ENCODE results near the gene CKB.
"Not testable (repeated sequence)": the region's sequence is repeated elsewhere in the genome, so short reads cannot be mapped to it uniquely, and the experiment has no call there.

The CKB gene

DNA sequence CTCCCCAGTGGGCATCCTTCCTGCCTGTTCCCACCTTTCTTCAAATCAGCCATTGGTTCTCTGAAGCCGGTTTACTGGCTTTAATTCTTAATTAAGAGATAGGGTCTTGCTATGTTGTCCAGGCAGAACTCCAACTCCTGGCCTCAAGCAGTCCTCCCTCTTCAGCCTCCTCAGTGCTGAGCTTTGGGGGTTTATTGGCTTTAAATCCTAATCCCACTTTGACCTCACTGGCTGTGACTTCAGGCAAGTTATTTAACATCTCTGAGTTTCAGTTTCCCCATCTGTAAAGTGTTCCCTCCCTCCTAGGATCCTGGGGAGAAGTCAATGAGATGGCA is 4.3 kb upstream of the CKB start:
- DNase-seq (ENCODE audit: low read depth, low spot score): no peak
- peaks cover 9% of the 10 kb centered on the region; the same call in 1 of the 2 replicates for H3K36me3 ChIP-seq (ENCODE audit: insufficient read depth, low read length)
- no peaks in the 10 kb centered on the region for H3K9me3 ChIP-seq (ENCODE audit: low read depth, low read length)
- TF ChIP-seq EZH2 (IDR thresholded peaks at IDR 0.05): no peak
- TF ChIP-seq POLR2AphosphoS5 (IDR thresholded peaks at IDR 0.05; ENCODE audit: borderline replicate concordance, low read depth, low read length): no peak
- no peak for TF ChIP-seq FOXP2 (optimal IDR thresholded peaks at IDR 0.05; ENCODE audit: control extremely low read depth, extremely low read length, insufficient read depth)
- H3K4me3 ChIP-seq: no peak overlapping the region
- no peak overlapping the region for H3K9ac ChIP-seq (ENCODE audit: insufficient read length)
- no peak overlapping the region for H3K27ac ChIP-seq

GRCh38 chr14:103526247-103526913 is 3.8 kb upstream of the CKB start:
- Histone ChIP-seq H3K27ac (no peak overlapping the region), H3K9me3 (ENCODE audit: low read depth, low read length) (no peaks in the 10 kb centered on the region), H3K36me3 (ENCODE audit: insufficient read depth, low read length) (peaks cover 9% of the 10 kb centered on the region; the same call in 1 of the 2 replicates), H3K4me3 (no peak overlapping the region), H3K9ac (ENCODE audit: insufficient read length) (no peak overlapping the region)
- TF ChIP-seq EZH2 (IDR thresholded peaks at IDR 0.05) (no peak), POLR2AphosphoS5 (IDR thresholded peaks at IDR 0.05; ENCODE audit: borderline replicate concordance, low read depth, low read length) (no peak), FOXP2 (optimal IDR thresholded peaks at IDR 0.05; ENCODE audit: control extremely low read depth, extremely low read length, insufficient read depth) (no peak)
- no peak for DNase-seq (ENCODE audit: low read depth, low spot score)

DNA sequence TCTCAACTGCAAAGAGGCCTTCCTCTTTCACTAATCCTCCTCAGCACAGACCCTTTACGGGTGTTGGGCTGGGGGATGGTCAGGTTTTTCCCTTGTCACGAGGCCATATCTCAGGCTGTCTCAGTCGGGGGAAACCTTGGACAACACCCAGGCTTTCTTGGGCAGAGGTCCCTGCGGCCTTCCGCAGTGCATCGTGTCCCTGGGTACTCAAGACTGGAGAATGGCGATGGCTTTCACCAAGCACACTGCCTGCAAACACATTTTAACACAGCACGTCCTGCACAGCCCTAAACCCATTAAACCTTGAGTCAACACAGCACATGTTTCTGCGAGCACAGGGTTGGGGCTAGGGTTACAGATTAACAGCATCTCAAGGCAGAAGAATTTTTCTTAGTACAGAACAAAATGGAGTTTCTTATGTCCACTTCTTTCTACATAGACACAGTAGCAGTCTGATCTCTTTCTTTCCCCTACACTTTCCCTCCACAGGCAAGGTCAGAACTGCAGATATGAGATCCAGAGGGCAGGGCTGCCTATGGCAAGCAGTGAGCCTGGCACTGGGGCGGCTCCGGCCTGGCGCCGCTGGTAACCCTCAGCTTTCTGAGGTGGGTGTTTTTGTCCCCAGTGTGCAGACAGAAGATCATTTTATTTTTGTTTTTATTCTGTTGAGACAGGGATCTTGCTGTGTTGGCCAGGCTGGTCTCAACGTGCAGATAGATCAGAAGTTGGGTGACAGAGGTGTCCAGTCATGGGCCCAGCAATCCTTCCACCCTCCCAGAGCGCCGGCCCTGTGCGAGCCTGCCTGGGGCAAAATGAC is 3.0 kb upstream of the CKB start:
- not testable (repeated sequence) for H3K9me3 ChIP-seq (ENCODE audit: low read depth, low read length); H3K9ac ChIP-seq (ENCODE audit: insufficient read length); H3K4me3 ChIP-seq; H3K36me3 ChIP-seq (ENCODE audit: insufficient read depth, low read length); H3K27ac ChIP-seq; DNase-seq (ENCODE audit: low read depth, low spot score)

GRCh38 chr14:103524002-103524935 is 1.6 kb upstream of the CKB start:
- no peak for DNase-seq (ENCODE audit: low read depth, low spot score)
- Histone ChIP-seq H3K27ac (no peak overlapping the region), H3K9ac (ENCODE audit: insufficient read length) (no peak overlapping the region), H3K36me3 (ENCODE audit: insufficient read depth, low read length) (peaks cover 14% of the 10 kb centered on the region), H3K9me3 (ENCODE audit: low read depth, low read length) (no peaks in the 10 kb centered on the region), H3K4me3 (no peak overlapping the region)
- TF ChIP-seq FOXP2 (optimal IDR thresholded peaks at IDR 0.05; ENCODE audit: control extremely low read depth, extremely low read length, insufficient read depth): no peak
- TF ChIP-seq POLR2AphosphoS5 (IDR thresholded peaks at IDR 0.05; ENCODE audit: borderline replicate concordance, low read depth, low read length): 0 out of 2 replicates have a peak, but pooled peaks have one; percentile 2
- no peak for TF ChIP-seq EZH2 (IDR thresholded peaks at IDR 0.05)

- H3K9ac ChIP-seq (ENCODE audit: insufficient read length): no peak overlapping the region
- no peak overlapping the region for H3K4me3 ChIP-seq
- peaks cover 20% of the 10 kb centered on the region for H3K36me3 ChIP-seq (ENCODE audit: insufficient read depth, low read length)
These were observed 935 bp upstream of the CKB start for GRCh38 chr14:103523575-103523954.

GRCh38 chr14:103521951-103522563 is 573 bp downstream of the CKB start:
- Histone ChIP-seq H3K9me3 (ENCODE audit: low read depth, low read length) (no peaks in the 10 kb centered on the region), H3K36me3 (ENCODE audit: insufficient read depth, low read length) (peaks cover 20% of the 10 kb centered on the region), H3K9ac (ENCODE audit: insufficient read length) (peak overlapping the region; percentile 85), H3K27ac (no peak overlapping the region), H3K4me3 (peak overlapping the region; percentile 93)
- TF ChIP-seq POLR2AphosphoS5 (IDR thresholded peaks at IDR 0.05; ENCODE audit: borderline replicate concordance, low read depth, low read length) (no peak; the same call in 1 of the 2 replicates), EZH2 (IDR thresholded peaks at IDR 0.05) (no peak), FOXP2 (optimal IDR thresholded peaks at IDR 0.05; ENCODE audit: control extremely low read depth, extremely low read length, insufficient read depth) (no peak)
- no peak for DNase-seq (ENCODE audit: low read depth, low spot score)

More at GRCh38 chr14:103523575-103523954, 935 bp upstream of the CKB start:
- no peak for DNase-seq (ENCODE audit: low read depth, low spot score)
- no peak for TF ChIP-seq FOXP2 (optimal IDR thresholded peaks at IDR 0.05; ENCODE audit: control extremely low read depth, extremely low read length, insufficient read depth)
- TF ChIP-seq POLR2AphosphoS5 (IDR thresholded peaks at IDR 0.05; ENCODE audit: borderline replicate concordance, low read depth, low read length): no peak
- no peak for TF ChIP-seq EZH2 (IDR thresholded peaks at IDR 0.05)
- Histone ChIP-seq H3K9me3 (ENCODE audit: low read depth, low read length) (no peaks in the 10 kb centered on the region), H3K27ac (no peak overlapping the region)

- peak overlapping the region; percentile 93 for H3K4me3 ChIP-seq
- H3K36me3 ChIP-seq (ENCODE audit: insufficient read depth, low read length): peaks cover 20% of the 10 kb centered on the region
- H3K9ac ChIP-seq (ENCODE audit: insufficient read length): peak overlapping the region; percentile 85
- DNase-seq (ENCODE audit: low read depth, low spot score): no peak
- TF ChIP-seq POLR2AphosphoS5 (IDR thresholded peaks at IDR 0.05; ENCODE audit: borderline replicate concordance, low read depth, low read length) (no peak), FOXP2 (optimal IDR thresholded peaks at IDR 0.05; ENCODE audit: control extremely low read depth, extremely low read length, insufficient read depth) (no peak)
- H3K9me3 ChIP-seq (ENCODE audit: low read depth, low read length): no peaks in the 10 kb centered on the region
- no peak overlapping the region for H3K27ac ChIP-seq
These were observed 1.1 kb downstream of the CKB start for GRCh38 chr14:103521438-103521950.

All from SK-N-MC (cell line).